GM21526 (cell line): ENCODE measurements around the gene MOAP1.
"Not testable (repeated sequence)": the region's sequence is repeated elsewhere in the genome, so short reads cannot be mapped to it uniquely, and the experiment has no call there.

Experiments used
- ATAC-seq: cut with Tn5 transposase; IDR thresholded peaks from one replicate; pipeline ENCODE4 v1.9.1; 2021; ENCODE audit warnings: moderate library complexity; ENCODE audit not compliant: unreplicated experiment, low FRiP score

The MOAP1 gene

DNA sequence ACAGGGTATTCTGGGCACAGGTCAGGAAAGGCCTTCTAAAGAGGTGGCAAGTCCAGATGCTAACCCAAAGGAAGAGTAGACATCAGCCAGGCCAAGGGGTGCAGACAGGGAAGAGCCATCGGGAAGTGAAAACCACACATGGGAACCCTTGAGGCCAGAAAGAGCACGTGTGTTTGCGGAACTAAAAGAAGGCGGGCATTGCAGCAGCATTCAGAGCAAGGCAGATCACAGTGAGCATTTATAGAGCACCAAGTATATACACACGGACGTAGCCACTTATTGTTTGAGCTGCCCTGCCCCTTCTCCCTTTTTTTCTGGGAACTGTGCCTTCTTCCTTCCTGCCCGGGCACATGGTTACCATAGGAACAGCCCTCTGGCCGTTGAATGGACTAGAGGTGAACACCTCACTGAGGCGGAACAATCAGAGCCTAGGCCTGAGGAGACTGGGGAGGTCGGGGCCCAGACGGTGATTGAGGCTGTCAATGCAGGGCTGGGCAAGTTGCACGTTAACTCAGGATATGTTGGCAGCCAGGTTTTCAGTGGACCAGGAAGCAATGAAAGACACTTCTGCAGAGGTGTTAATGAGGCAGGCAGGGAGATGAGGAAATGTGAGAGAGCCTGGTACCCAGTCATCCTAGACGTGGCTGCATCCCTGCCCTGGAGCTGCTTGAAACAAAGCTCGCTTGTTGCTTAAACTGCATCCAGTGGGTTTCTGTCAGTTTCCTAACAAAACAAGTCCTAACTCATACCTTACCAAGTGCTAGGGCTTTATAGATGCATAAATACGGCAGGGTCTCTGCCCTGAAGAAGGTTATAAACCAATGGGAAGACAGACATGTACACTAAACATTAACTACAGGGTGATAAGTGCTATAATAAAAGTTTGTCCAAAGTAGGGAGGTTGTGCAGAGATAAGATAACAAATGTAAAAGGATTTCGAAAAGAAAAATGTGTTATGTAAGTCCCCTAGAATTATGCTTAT is 34.2 kb downstream of the MOAP1 start:
- ATAC-seq, result no peak

DNA sequence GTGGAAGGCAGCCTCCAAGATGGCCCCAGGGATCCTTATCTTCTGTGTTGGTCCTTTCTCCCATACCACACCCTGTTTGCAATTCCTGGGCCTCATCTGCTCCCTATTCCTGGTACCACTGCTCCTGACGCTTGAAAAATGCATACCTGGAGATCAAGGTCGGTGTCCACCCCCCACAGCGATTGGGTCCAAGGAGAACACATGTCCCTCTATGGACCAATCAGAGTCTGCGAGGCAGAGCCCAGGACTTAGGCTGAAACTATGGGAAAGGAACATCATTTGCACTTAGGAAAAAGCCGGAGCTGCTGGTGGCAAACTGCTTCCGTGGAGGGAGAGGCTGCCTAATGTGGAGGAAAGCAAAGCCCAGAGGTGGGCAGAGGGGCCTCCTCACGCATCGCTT is 35.7 kb downstream of the MOAP1 start:
- no peak for ATAC-seq

DNA sequence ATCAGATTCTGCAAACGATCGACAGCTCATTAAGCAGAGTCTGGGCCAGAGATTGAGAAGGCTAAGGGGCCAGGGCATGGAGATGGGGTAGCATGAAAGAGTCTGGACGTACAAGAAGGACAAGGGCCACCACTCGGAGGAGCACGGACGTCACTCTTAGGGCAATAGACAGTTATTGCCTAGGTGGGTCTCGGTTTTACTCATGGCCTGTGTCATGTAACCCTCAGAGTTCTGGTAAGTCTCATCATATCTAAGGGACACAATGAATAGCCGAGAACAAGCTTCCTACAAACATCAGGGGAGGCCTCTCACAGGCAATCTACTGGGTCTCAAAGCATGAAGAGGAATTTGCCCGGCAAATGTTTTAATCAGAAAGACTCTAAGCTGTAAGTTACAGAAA is 38.6 kb downstream of the MOAP1 start:
- no peak for ATAC-seq

DNA sequence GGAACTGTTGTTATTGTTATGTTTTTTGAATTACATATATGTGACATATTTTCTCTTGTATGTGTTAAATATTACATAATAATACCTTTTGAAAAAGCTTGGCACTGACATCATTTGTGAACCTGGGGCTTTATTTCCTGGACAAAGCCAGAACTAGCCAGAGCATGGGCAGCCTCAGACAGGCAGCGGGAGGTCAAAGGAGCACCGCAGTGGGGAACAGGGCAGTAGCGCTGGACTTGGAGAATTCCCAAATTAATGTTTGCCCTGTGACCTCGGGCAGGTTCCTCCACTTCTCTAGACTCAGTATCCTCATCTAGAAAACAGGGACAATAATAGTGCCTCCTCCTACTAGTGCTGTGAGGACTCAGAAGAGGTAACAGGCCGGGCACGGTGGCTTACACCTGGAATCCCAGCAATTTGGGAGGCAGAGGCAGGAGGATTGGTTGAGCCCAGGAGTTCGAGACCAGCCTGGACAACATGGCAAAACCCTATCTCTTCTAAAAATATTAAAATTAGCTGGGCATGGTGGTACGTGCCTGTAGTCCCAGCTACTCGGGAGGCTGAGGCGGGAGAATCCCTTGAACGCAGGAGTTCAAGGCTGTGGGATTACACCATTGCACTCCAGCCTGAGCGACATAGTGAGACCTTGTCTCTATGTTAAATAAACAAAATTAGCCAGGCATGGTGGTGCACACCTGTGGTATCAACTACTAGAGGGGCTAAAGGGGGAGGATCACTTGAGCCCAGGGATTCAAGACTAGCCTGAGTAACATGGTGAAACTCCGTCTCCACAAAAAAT is 41.6 kb downstream of the MOAP1 start:
- ATAC-seq, result no peak

DNA sequence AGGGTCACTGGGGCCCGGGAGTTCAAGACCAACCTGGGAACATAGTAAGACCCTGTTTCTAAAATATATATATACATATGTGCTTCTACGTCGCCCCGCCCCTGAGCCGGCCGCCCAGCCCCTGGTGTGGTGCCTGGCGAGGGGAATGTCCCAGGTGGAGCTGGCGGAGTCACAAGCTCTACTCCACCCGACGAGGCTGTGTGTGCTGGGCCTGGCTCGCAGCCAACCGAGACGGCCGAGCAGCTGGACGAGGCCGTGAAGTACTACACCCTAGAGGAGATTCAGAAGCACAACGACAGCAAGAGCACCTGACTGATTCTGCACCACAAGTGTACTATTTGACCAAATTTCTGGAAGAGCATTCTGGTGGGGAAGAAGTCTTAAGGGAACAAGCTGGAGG is 46.8 kb downstream of the MOAP1 start:
- no peak for ATAC-seq

DNA sequence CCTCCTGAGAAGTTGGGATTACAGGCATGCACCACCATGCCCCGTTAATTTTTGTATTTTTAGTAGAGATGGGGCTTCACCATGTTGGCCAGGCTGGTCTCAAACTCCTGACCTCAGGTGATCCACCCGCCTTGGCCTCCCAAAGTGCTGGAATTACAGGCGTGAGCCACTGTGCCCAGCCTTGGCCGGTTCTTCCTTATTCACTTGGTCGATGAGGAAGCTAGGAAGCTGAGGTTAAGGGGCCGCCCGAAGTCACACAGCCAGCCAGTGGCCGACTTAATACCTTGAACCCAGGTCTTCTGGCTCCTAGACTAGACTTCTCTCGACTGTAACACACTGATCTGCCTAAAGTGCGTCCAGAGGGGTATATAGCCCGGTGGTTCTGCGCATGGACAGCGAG is 48.2 kb downstream of the MOAP1 start:
- ATAC-seq, result not testable (repeated sequence)

DNA sequence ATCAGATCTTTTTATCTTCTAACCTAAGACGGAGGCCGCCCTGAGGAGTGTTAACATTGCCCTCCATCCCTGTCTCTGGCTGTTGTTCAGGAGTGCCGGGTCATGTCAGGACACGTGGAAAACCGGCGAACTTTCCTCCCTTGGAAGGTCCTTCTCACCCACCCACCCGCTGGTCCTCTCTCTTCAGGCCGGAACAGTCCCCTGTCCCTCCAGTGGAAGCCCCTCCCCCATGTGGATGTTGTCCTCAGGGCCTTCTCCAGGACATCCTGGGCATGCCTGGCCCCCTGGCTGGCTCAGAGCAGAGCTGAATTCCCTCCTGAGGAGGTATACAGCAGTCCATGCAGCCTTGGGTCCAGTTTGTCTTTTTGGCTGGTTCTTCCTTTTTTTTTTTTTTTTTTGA is 48.7 kb downstream of the MOAP1 start:
- ATAC-seq, result no peak

DNA sequence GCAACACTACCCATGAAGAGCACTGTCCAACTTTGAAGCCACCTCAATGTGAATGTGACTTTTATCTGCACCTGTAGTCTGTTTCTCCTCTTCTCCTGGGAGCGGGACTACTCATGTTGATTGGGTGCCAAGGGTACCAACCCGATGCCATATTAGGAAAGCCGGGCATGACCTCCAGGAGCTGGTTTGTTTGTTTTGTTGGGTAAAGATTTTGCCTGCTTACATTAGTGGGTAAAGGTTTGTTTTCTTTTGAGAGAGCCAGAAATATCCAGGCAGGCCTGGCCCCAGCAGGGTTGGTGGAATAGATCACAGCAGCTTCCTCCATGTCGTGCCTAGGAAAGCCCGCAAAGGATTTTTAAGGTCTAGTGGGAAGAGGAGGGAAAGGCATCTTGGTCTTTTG is 49.3 kb downstream of the MOAP1 start:
- no peak for ATAC-seq

DNA sequence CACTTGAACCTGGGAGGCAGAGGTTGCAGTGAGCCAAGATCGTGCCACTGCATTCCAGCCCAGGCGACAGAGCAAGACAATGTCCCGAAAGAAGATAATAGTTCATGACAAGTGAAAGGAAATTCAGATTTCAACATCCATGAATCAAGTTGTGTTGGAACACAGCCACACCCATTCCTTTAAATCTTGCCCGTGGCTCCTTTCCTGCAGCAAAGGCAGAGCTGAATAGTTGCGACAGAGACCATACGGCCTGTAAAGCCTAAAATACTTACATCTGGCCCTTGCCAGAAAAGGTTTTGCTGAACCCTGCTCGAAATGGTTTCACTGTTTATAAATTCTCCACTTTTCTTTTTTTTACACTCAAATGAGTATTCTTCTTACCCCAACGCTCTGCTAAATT is 51.2 kb downstream of the MOAP1 start:
- no peak for ATAC-seq

DNA sequence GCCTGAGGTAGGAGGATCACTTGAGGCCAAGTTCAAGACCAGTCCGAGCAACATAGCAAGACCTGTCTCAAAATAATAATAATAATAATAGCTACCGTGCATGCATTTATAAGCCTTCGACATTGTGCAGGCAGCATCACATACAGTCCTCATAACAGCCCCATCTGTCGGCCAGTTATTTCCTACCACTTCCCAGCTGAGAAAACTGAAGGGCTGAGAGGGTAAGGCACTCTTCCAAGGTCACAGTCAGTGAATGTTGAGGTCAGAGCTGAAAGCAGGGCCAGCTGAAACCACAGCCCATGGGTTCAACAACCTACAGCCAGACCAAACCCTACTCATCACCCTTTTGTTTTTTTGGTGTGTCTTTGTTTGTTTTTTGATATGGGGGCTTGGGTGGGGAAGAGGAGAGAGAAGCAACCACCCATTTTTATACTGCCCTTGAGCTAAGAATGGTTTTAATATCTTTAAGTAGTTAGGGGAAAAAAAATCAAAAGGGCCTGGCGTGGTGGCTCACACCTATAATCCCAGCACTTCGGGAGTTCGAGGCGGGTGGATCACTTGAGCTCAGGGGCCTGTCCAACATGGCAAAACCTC is 52.1 kb downstream of the MOAP1 start:
- ATAC-seq, result no peak
